Neural cell (in vitro differentiated cells): Measurements from ENCODE around the gene ZNF84.

ENCODE experiments used
- EP300 ChIP-seq: fragments of 450-650 bp; conservative IDR thresholded peaks from 2 replicates; pipeline ENCODE4 v1.6.1; 2014; ENCODE audit warnings: antibody characterized with exemption, mild to moderate bottlenecking, moderate library complexity; ENCODE audit not compliant: poor library complexity, severe bottlenecking
- EZH2 ChIP-seq: fragments of 200-600, 300-800 bp; shearing (Covaris generic), sonication (generic); IDR thresholded peaks from 2 replicates; pipeline ENCODE4 v1.6.1; 2014; ENCODE audit warnings: antibody characterized with exemption, low read length, borderline replicate concordance, mild to moderate bottlenecking; ENCODE audit not compliant: insufficient read depth, poor library complexity, severe bottlenecking
- MXI1 ChIP-seq: fragments of 450-650 bp; conservative IDR thresholded peaks from 2 replicates; pipeline ENCODE4 v1.6.1; 2014; ENCODE audit warnings: antibody characterized with exemption, mild to moderate bottlenecking; ENCODE audit not compliant: poor library complexity, severe bottlenecking
- POLR2AphosphoS5 ChIP-seq: IDR thresholded peaks from 2 replicates; pipeline ENCODE4 v1.6.1; 2012
- RAD21 ChIP-seq: fragments of 450-650 bp; conservative IDR thresholded peaks from 2 replicates; pipeline ENCODE4 v1.6.1; 2014; ENCODE audit warnings: antibody characterized with exemption, mild to moderate bottlenecking, moderate library complexity
- REST ChIP-seq: IDR thresholded peaks from 2 replicates; pipeline ENCODE4 v1.6.1; 2012; ENCODE audit warnings: borderline replicate concordance
- TAF1 ChIP-seq: IDR thresholded peaks from 2 replicates; pipeline ENCODE4 v1.6.1; 2012; ENCODE audit warnings: low read depth
- TF ChIP-seq, protein P1 (sequence below): fragments of 450-650 bp; IDR thresholded peaks from 2 replicates; pipeline ENCODE4 v1.5.1; 2014; ENCODE audit warnings: antibody characterized with exemption, mild to moderate bottlenecking, moderate library complexity; ENCODE audit not compliant: poor library complexity, severe bottlenecking

GRCh38 chr12:133038118-133038709 is 905 bp downstream of the ZNF84 start:
- TF ChIP-seq REST (no peak), EZH2 (no peak), TAF1 (no peak), EP300 (no peak), POLR2AphosphoS5 (no peak), MXI1 (no peak), RAD21 (no peak)
- TF ChIP-seq, protein P1, sequence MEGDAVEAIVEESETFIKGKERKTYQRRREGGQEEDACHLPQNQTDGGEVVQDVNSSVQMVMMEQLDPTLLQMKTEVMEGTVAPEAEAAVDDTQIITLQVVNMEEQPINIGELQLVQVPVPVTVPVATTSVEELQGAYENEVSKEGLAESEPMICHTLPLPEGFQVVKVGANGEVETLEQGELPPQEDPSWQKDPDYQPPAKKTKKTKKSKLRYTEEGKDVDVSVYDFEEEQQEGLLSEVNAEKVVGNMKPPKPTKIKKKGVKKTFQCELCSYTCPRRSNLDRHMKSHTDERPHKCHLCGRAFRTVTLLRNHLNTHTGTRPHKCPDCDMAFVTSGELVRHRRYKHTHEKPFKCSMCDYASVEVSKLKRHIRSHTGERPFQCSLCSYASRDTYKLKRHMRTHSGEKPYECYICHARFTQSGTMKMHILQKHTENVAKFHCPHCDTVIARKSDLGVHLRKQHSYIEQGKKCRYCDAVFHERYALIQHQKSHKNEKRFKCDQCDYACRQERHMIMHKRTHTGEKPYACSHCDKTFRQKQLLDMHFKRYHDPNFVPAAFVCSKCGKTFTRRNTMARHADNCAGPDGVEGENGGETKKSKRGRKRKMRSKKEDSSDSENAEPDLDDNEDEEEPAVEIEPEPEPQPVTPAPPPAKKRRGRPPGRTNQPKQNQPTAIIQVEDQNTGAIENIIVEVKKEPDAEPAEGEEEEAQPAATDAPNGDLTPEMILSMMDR, result no peak
